Head of caudate nucleus (tissue), 42 donors: ENCODE measurements around the gene CATSPER1.
"Not testable (repeated sequence)": the region's sequence is repeated elsewhere in the genome, so short reads cannot be mapped to it uniquely, and the experiment has no call there.

Experiments used
- DNase-seq, 42 donors: peaks; one replicate each; pipeline versions ENCODE4 v3.0.0 to v3.0.0-alpha.2; 2020 to 2021; ENCODE audit warnings: mixed read lengths in 7 of 42
- intact Hi-C: fragments of 100-400 bp; cut with DNase I; formaldehyde crosslinking; loops from one replicate; pipeline ENCODE4 v1.15.0; 2022

Gene CATSPER1

DNA sequence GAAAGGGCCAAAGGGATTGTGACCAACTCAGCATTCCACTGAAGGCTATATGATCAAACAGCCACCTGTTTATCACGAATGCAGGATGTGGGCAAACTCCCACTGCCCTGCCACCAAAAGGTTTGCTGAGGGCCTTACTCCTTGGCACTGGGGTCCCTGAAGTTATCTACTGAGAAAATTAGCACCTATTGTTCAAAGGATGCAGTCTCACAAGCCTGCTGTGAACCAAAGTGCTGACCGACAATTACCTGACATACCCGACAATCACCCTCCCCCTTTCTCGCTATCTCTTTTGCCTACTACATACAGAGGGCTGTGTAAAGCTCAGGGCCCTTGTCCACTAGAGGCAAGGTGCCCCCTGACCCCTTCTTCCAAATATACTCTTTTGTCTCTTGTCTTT, 16.2 kb downstream of the CATSPER1 start:
- DNase-seq, intact Hi-C loops: not testable (repeated sequence)

DNA sequence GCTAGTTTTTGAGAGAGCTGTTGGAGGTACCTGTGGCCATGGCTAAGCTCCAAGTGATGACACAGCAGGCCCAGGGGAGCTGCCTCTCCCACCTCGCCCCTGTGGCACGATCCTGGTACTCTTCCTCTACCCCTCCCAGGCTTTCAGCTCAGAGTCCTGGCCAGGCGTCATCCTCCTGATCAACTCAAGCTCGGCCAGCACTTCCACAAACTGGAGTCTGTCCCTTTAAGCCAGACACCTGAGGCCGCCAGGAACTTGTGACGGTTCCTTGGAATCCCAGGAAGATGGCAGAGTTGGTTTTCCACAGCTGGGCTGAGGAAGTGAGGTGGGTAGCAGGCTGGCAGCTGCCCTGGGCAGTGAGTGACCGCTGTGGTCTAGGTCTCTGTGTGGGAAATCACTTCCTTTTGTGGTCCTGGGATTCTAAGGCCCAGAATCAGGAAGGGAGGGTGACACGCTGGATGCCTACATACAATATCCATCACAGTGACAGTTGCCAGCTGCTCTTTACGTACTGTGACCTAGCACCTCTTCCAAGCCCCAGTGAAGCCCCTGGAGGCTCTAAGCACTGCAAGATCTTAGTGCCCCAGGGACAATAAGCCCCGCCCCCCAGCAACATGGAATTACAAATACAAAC, 17.7 kb downstream of the CATSPER1 start:
- no peak for DNase-seq
- intact Hi-C loops = no loop called here

DNA sequence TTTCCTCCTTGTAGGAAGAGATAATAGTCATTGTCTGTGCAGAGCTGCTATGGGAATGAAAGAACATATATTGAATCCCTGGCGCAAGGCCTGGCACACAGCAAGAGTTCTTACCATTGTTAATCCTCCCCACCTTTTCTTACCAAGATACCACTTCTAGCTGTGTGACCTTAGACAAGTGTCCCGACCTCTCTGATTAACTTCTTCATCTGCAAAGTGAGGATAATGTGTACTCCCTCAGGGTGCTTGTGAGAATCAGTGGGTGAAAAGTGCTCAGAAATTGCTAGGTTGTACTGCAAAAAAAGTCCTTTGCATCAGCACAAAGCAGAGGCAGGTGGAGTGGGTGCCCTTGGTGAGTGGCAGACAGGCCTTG, 18.2 kb downstream of the CATSPER1 start:
- no peak for DNase-seq
- intact Hi-C loops = no loop called here

DNA sequence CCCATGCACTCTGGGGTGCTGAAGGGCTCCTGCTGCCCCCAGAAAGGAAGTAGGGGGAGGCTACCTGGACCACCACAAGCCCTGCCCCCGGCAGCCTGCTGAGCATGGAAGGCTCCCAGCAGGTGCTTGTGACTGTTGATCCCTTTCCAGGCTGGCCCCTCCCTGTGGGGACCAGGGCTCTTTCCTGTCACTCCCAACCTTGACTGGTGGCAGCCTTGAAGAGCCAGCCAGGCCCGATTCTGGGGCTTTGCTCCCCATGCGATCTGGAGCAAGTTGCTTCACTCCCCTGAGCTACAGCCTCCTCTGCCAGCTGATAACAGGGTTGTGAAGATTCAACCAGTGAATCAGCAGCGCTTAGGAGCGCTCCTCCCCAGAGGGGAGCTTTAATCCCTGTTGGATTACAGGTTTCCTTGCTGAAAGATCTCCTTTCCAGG, 19.1 kb downstream of the CATSPER1 start:
- DNase-seq = no peak
- intact Hi-C loops = no loop called here

DNA sequence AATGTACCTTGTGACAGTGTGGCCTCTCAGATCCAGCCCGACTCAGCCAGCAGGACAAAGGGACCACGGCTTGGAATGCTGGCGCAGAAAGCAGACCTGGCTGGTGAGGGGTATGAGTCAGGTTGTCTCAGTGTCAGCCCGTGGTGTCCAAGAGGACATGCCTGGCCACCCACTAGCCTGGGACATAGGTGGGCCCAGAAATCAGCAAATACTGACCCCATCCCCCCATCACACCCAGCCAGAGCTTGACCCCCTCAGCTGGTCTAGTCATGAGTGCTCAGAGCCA, 19.4 kb downstream of the CATSPER1 start:
- intact Hi-C loops = no loop called here
- DNase-seq = no peak

DNA sequence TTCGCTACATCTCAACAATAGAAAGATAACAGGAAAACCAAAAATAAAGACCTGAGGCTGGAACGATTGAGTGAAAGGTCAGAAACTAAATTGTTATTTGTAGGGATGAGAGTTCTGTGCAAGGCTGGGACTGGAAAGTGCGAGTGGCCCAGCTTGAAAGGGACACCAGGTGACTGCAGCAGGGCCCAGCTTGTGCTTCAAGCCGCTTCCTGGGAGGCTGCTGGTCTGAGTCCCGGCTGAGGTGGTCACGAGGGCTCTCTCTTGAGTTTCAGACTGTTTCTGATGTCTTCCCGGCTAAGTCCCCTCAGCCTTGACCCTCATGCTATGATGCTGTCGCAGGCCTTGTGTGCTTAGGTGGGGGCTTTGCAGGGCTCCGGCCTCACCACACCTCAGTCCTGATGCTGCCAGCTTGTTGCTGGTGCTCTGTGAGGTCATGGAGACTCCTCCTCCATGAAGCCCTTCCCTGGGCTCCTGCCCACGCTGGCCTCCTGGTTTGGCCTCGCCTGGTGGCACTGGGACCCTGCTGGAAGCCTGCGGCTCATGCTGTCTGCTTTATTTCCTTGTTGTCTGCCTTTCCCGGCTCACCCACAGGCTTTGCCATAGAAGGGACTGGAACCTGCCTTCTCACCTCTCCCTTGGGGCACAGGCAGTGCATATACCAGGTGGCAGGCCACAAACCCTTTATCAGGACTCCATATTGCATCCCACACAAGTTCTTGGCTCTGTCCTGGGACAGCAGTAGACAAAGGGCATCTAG, 20.0 kb downstream of the CATSPER1 start:
- DNase-seq = no peak
- intact Hi-C loops = no loop called here

DNA sequence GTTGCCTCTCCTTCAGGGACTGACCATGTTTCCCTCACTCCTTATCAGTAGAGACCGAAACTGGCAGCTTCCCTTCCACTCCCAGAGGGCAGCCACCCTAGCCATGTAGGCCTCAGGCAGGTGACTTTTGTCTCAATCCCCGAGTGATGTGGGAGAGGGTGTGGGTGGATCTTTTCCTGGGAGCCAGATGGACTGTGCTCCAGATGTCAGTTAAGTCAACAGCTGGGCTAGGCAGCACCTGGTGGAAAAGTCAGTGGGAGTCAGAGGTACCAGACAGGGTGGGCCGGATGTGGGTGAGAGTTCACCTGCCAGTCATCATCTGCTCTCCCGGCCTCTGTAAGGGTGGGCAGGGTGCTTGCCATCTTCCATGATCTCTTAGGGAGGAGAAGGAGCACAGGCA, 22.1 kb downstream of the CATSPER1 start:
- DNase-seq = no peak

DNA sequence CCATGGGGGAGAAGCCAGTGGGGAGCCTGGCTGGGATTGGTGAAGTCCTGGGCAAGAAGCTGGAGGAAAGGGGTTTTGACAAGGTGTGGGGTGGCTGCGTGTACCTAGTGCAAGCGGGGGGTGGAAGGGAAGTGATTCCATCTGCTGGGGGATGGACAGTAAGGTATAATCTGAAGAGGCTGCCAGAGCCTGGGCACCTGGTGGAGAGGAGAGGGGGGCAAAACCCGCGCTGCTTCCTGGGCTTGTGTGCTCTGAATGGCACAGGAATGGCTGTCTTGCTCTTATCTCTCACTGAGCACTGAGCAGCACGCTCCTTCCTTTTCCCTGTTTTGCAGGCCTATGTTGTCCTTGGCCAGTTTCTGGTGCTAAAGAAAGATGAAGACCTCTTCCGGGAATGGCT, 23.0 kb downstream of the CATSPER1 start:
- intact Hi-C loops = no loop called here
- no peak for DNase-seq

More for the DNA sequence above, 22.1 kb downstream of the CATSPER1 start:
- intact Hi-C loops = no loop called here

DNA sequence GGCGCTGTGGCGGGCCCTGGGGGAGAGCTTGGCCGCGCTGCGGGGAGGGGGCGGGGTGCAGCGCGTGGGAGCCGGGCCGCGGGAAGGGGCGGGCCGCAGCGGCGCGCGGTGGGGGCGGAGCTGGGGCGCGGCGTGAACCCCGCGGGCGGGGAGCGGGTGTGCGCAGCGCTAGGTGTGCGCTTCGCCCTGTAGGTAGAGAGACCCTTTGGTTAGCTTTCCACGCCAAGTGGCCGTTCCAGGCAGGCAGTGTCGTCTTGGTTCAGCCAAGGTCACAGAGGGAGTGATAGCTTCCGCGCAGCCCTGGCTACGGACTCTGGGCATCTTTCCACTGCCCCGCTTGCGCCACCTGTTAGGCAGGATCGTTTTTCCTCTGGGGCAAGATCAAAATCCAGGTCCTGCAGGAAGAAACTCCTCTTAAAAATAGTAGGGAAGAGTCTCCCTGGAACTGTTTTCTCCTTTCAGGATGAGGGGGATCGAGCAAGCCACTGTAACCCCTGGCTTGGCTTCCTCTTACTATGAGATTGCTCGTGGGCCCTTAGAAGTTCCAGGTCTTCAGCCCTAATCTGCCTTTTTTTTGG, 23.5 kb downstream of the CATSPER1 start:
- peak in 8 of 42 donors; percentile 23 to 73 (median 38) for DNase-seq
- intact Hi-C loops = loop anchor here (1.0 kb wide), 2 partner anchors 41 to 50 kb away; partner anchors contain the start of genes SART1 and SF3B2

DNA sequence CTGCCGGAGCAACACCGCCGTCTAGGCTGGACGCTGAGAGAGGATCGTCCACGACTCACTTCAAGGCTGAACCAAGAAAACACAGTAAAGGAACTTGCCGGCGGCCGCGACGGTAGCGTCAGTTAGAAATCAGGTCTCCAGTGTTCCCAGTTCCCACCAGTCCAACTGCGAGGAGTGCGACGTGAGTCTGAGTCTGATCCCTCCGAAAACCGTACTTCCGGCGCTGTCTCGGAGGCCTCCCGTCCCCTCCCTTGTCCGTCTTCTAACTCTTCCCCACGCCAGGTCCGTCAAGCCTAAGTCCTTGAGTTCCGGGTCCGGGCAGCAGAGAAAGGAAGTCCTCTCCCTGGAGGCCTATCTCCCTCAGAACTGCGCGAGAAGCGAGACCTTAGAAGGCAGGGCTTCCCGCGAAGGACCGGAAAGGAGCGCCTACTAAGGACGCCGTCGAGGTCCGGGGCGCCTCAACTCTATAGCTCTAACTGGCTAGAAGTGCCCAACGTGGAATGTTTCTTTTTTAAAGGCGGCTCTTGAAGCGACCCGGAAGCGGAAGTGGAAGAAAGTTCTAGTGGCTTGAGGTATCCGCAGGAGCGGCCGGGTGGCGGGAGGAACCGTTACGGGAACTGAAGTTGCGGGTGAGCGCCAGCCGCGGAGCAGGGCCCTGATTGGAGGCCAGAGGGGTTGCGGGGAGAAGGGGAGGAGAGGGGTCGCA, 24.2 kb downstream of the CATSPER1 start, which contains the start of the genes BANF1 and EIF1AD:
Gene BANF1 (plus strand): TSS at position 562 of the 706 bp plus-strand sequence. CDS start 748 bp downstream, outside the sequence.
Gene EIF1AD (minus strand): TSS at position 216 of the 706 bp plus-strand sequence. CDS start 1,768 bp downstream, outside the sequence.
- DNase-seq = peak; percentile 85 to 99 (median 96)
- intact Hi-C loops = loop anchor here (1.0 kb wide), 2 partner anchors 41 to 50 kb away; partner anchors contain the start of genes SART1 and SF3B2

DNA sequence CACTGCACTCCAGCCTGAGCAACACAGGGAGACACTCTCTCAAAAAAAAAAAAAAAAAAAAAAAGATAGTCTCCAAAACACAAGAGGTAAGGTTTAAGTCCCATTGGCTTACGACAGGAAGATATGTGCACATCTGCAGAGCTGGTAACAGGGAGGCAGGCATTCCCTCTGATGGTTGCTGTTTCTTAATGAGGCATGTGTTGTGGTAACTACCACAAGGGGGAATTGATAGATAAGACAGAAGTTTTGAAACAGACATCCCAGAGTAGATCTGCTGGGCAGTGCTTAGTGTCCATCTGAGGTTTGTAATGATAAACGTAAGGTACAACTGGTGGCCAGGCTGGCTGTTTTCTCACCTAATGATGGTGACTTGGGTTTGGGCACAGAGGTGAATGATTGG, 29.0 kb downstream of the CATSPER1 start:
- intact Hi-C loops = loop anchor here (10.0 kb wide), 1 partner anchor 112 kb away; the partner anchor contains the start of gene FIBP
- no peak for DNase-seq

DNA sequence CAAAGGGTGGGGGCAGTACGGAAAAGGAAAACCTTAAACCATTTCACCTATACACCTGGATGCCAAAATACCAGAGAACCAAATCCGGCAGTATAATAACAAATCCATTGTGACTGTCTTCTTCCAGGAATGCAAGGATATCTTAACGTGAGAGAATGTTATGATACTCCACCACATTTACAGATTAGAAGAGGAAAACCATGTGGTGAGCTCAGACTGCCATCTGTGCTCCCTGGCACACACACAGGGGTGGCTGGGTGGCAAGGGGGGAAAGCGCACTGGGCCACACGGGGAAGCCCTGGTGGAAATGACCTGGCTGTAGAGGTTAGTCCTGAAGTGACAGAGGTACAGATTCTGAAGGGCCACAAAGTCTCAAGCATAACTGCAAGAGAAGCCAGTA, 34.2 kb downstream of the CATSPER1 start:
- intact Hi-C loops = loop anchor here (10.0 kb wide), 1 partner anchor 107 kb away; the partner anchor contains the start of gene FIBP
- DNase-seq = no peak

DNA sequence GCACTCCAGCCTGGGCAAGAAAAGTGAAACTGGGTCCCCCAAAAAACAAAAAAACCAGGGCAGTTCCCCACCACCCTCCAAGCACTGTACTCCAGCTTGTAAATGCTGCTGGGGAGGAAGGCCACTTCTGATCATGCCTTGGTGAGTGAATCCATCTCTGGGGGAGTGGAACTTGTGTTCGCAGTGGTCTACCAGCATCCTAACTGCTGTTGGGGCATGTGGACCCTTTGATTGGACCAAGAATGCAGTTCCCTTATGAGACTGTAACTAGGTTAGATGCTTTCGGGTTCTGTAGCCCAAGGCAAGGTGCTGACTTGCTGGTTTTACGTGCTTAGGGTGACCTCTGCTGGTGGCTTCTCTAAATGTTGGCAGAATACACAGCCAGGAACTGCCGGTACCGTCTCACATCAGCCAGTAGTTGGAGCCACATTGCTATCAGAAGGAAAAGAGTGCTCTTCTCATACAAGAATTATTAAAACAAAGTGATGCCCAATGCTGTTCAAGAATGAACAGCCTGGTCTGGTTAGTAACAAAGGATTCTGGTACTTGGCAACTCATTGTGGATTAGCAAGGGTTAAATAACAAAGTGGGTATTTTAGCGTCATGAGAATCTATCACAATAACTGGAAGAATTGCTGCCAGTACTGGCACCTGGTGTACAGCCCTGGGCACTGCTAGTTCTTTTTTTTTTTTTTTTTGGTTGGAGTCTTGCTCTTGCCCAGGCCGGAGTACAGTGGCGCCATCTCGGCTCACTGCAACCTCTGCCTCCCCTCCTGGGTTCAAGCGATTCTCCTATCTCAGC, 37.3 kb downstream of the CATSPER1 start:
- DNase-seq = peak; percentile 56 to 96 (median 92)
- intact Hi-C loops = loop anchor here (10.0 kb wide), 1 partner anchor 364 kb away; no protein-coding TSS in a partner anchor

DNA sequence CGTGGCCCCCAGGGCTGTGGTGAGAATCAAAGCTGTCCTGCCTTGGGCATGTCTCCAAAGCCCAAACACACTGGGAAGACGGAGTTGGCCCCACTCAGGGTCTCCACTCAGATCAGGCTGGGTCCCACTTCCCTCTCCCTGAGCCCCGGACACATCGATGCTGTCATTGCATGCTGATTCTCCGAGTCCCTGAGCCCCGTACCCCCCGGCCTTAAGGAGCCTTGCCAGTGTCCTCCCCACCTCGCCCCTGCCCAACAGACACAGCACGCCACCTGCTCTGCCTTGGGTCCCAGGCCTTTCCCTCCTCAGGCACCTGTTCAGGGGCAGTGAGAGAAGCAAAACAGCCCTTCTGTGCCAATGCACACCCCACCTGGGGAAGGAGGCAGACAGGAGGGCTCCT, 38.9 kb downstream of the CATSPER1 start:
- no peak for DNase-seq
- intact Hi-C loops = loop anchor here (10.0 kb wide), 1 partner anchor 363 kb away; no protein-coding TSS in a partner anchor

DNA sequence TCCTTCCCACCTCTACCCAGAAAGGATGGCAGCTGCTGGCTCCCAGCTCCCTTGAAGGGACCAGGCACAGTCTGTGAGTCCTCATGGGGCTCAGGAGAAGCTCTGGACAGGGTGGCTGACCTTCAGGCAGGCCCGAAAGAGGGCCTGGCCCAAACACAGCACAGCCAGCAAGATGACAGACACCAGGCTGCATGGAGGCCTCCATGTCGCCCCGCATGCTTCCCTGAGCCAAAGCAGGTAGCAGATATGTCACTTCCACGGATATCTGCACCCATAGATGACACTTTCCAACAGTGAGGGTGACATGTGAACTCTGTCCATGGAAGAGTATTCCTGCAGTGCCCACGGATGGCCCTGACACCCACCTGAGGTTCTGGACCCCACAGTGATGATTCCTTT, 42.7 kb downstream of the CATSPER1 start:
- DNase-seq = no peak
- intact Hi-C loops = loop anchor here (10.0 kb wide), 1 partner anchor 359 kb away; no protein-coding TSS in a partner anchor

DNA sequence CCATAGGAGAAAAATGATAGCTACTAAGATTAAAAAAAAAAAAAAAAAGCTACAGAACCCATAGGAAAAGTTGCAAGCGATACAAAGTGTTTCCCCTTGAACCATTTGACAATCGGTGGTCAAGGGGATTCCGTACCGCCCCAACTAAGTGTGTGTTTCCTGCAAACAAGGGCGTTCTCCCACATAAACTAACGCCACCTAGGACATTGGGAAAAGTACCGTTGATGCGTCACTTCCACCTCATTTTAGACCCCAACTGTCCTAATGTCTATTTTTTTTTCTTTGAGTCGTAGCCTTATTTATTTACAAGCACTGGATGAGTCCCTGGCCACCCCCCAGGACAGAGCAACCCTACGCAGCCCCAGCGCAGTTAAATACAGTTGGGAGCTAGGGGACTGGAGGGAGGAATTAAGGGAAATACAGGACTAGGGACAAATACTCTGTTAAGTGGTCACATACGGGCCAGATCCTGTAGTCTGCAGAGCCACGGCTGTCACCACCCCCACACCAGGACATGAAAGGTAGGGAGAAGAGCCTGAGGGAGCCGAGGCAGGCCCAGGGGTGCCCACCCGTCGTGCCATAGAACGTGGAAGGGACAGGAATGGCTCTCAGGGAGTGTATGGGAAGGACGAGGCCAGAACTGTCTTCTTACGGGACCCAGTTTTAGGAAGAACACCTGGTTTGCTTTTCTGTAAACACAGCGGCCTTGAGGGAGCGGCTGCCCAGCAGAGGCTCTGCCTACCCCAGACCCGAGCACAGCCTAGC, 43.3 kb downstream of the CATSPER1 start:
- no peak for DNase-seq
- intact Hi-C loops = loop anchor here (10.0 kb wide), 1 partner anchor 358 kb away; no protein-coding TSS in a partner anchor

DNA sequence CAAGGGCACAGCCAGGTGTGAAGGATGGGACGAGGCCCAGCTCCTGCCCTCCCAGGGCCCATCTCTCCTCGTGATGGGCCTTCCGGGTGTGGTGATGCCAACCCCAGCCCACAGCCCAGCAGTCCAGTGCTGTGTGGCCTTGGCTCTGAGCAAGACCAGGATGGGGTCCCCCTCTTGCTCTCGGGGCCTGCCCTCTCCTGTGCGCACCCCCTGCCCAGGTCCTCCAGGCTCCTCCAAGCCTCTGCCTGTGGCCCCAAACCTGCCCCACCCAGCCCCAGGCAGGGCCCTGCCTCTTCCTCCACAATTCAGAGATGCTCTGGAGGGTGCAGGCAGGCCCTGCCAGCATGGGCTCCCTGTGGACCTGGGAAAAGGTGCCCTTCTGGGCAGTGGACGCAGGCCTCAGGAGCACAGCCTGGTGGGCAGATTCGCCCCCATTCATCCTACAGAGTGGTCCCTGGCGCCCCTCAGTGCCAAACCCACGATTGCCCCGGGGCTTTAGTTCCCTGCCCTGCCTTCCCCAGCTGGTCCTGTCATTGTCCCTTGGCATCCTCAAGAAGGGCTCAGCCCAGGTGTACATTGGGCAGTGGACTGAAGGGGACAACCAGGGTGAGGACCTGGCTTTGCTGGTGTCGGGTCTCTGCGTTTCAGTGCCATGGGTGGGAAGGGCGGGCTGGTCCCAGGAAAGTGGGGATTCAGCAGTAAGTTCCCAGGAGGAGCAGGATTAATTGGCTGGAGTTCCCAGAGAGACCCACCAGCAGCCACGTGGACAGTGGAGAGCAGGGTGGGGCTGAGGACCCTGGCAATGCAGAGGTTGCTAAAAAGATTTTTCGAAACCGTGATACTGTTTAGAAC, 44.1 kb downstream of the CATSPER1 start:
- intact Hi-C loops = loop anchor here (10.0 kb wide), 1 partner anchor 357 kb away; no protein-coding TSS in a partner anchor
- DNase-seq = no peak
